Measurements from ENCODE around the gene UST.
"Not testable (repeated sequence)": the region's sequence is repeated elsewhere in the genome, so short reads cannot be mapped to it uniquely, and the experiment has no call there.

Gene UST

GRCh38 chr6:148951662-148952061 lies 204.8 kb downstream of the UST start:
- no peak for DNase-seq (ENCODE audit: low read depth)

- DNase-seq (ENCODE audit: low read depth): peak; percentile 77
These were observed 205.6 kb downstream of the UST start for GRCh38 chr6:148952147-148953035.

DNA sequence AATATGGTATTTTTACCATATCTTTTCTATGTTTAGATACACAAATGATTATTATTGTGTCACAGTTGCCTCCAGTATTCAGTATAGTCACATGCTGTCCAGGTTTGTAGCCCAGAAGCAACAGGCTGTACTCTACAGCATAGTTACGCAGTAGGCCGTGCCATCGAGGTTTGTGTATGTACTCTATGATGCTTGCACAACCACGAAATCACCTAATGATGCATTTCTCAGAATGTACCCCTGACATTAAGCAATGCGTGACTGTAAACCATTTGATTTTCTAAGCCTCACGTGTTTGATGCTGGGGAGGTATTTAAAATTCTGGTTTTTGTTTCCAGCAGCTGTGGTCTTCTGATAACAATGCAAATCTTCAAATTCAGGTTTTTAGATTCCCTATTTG lies 207.6 kb downstream of the UST start:
- DNase-seq (ENCODE audit: low read depth): no peak

- DNase-seq (ENCODE audit: low read depth): no peak
These were observed 208.1 kb downstream of the UST start for GRCh38 chr6:148954934-148955333.

DNA sequence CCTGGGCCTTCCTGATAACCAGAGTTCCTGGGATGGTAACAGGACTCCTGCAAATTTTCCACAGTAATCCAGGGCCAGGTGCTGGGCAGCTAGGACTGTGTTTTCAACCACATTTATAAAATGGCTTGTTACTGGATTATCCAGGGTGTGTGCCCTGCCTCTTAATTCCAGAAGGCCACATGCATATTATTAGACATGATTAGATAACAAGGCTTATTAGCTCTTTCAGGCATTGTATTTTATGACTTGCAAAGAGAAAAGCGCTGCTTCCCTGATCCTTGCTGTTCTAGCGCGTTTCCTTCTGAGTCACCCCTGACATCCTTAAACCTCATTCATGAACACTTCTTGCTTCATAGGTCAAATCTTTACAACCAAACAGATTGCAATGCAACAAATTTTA lies 208.6 kb downstream of the UST start:
- peak; percentile 36 for DNase-seq (ENCODE audit: low read depth)

DNA sequence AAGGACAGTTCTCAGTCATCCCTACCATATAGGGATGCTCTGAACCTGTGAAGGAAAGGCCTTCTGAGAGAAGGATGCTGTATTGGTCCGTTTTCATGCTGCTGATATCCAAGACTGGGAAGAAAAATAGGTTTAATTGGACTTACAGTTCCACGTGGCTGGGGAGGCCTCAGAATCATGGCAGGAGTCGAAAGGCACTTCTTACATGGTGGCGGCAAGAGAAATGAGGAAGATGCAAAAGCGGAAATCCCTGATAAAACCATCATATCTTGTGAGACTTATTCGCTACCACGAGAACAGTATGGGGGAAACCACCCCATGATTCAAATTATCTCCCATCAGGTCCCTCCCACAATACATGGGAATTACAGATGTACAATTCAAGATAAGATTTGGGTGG lies 209.3 kb downstream of the UST start:
- not testable (repeated sequence) for DNase-seq (ENCODE audit: low read depth)

DNA sequence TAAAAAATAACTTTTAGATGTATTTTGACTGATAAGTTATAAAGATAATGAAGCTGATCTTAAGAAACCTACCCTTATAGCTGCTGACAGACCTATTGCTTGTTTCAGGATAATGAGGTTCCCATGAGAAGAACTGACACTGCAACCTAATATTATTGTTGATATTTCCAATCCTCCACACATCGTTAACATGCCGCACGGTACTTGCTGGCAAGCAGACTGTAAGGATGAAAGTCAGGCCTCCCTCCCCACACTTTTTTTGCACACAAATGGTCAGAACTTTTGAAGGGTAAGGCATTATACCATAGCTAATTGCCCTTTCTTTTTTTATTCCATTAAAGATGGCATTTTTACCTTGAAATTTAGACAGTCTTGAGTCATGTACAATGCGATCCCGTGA lies 210.9 kb downstream of the UST start:
- DNase-seq (ENCODE audit: low read depth): no peak

GRCh38 chr6:148959008-148959407 lies 212.2 kb downstream of the UST start:
- no peak for DNase-seq (ENCODE audit: low read depth)

DNA sequence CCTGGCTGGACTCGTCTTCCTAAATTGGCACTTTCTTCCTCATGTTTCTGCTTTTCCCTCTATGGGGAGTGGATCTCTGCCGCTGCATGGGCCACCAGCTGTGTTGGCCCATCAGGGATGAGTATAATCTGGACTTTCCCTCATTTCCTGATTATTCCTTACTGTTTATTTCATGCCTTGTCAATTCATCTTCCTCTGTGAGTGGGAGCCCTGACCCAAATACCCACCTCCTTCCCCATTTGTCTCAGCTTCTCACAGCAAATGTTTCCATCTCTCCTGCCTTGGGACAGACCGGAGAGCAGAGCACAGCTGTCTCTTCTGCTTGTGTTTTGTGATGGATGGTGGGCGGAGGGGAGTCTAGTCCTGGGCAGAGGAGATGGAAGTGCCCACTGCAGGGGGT lies 212.7 kb downstream of the UST start:
- DNase-seq (ENCODE audit: low read depth): no peak

DNA sequence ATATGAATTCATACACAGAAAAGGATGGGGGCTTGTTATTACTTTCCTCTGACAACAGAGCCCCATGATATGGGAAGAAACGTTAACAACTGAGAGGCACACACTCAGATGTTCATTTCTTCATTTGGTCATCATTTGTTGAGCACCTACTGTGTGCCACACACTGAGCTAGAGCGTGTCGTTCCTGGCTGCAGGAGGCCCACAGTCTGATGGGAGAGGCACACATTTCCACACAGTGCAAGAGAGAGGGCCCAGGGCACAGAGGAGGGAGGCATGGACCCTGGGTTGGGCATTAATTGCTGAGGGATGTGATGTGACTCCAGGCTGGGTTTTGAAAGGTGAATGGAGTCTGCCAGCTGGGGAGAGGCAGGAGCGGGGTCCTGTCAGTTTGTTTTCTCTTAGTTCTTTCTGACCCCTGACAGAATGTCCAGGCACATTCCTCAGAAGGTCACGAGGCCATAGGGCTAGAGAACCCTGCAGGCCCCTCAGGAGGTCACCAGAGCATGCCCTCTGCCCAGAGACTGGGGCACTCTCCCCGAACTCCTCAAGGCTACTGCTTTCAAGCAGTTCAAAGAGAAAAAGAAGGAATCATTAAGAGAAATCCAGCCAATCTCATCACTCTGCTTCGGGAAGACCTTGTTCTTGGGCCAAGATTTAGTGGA lies 216.2 kb downstream of the UST start:
- no peak for DNase-seq (ENCODE audit: low read depth)

DNA sequence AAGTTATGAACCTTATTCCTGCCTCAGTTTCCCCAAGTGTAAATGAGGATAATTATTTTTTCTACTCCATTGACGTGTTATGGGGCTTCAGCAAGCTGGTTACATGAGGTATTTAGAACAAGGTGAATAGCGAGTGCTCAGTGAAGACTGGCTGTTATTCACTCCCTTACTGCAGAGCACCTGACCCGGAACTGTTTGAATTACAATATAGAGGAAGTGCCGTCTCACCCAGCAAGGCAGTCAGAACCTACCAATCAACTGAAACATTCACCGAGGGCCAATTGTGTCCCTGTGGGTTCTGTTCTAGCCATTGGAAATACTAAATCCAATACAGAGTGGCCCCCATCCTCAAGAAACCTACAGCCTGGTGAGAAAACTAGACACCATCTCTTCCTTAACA lies 216.9 kb downstream of the UST start:
- DNase-seq (ENCODE audit: low read depth): no peak

GRCh38 chr6:148964467-148964866 lies 217.6 kb downstream of the UST start:
- DNase-seq (ENCODE audit: low read depth): no peak

DNA sequence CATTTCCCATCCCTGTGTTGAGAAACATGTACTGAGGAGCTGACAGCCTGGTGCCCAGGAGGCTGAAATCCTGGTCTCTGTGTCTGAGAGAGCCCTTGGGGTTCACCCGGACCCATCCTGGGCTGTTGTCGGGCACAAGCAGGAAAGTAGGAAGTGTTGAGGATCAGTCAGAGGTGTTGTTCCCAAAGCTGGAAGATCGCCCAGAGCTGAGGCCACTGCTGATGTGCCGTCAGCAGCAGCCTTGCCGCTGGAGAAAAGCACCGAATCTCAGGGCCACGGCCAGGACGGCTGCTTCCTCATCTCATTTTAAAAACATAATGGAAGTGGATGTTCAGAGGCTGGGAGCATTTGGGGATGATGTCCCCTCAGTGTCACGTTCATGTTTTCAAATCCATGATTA lies 218.5 kb downstream of the UST start:
- DNase-seq (ENCODE audit: low read depth): no peak

- no peak for DNase-seq (ENCODE audit: low read depth)
These were observed 220.2 kb downstream of the UST start for GRCh38 chr6:148967011-148967520.

DNA sequence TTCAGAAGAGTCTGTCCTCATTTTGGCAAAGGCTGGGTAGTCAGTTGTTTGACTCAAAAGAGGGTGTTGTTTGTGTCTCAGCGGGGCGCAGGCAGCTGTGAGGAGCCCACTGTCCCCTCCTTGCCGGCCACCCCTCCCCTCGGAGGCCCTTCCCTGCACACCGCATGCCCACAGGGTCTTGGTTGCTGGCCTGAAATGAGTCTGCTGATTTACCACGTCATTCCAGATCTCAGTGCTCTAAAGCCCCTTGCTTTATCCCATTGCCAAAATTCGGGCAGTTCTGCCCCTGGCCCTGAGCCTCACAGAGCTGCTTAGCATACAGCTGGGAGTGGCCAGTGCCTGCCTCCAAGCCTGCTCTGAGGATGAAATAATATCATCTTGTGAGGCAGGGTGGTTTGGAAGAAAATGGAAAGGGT lies 220.7 kb downstream of the UST start:
- DNase-seq (ENCODE audit: low read depth): no peak

GRCh38 chr6:148968771-148969602 lies 222.2 kb downstream of the UST start:
- peak; percentile 83 for DNase-seq (ENCODE audit: low read depth)

- no peak for DNase-seq (ENCODE audit: low read depth)
These were observed 222.8 kb downstream of the UST start for GRCh38 chr6:148969603-148970061.

DNA sequence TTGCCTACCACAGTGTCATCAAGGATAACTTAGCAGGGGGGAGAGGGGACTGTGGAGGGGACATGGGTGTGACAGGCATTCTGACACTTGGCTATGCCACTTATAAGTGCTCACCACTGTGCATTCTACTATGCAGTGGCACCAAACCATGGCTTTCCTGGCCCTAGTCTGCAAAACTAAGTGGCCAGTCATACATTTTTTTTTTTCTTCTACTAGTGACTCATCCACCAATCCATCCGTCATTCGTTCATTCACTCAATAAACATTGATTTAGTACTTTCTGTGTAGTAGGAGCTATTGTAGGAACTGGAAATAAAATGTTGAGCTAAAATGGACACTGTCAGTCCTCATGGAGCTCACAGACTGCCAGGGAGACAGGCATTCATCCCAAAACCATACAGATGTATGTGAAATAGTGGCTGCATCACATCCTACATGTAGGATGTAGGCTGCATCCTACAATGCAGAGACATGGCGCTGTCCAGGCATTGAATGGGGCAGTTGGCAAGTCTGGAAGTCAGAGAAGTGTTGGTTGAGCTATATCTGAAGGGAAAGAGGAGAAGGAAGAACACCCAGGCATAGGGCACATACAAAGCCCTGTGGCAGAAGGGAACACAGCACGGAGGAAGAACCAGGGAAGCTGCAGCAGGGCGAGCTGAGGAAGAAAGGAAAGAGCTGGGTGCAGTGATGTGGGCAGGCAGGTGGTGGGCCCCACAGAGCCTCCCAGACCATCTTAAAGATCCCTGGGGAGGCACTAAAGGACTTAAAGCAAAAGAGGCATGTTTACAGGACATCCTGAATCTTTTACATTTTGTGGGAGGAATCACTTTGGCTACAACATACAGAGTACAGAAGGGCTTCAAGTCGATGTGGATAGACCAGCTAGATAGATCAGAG lies 224.4 kb downstream of the UST start:
- DNase-seq (ENCODE audit: low read depth): peak; percentile 68

- DNase-seq (ENCODE audit: low read depth): peak; percentile 21
These were observed 225.7 kb downstream of the UST start for GRCh38 chr6:148972481-148972880.

DNA sequence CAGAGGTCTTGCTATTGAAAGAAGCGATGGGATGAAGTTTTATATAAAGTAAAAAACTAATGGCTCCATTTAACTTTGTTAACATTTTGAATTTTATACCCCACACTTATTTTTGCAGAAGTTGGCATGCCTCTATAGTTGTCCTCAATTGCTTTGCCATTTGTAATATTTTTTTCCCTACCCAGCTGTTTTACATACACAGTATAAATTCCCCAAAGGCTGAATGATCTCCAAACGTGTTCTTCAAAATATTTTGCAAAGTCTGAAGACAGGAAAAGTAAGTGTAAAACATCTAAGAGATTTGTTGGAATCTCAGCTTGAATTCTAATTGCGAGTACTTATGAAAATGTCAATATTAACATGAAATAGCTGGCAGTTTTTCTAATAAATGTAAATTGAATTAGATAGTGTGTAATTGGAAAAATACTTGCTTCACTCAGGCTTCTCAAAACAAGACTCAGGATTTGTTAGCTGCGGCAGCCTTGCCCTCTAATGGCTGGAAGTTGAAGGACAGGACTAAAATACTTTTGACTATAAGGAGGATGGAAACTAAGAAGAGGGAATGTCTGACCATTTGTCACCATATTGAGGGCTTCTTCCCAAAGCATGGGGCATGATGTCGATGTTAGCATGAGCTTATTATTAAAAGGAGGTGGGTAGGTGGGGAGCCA lies 226.8 kb downstream of the UST start:
- peak; percentile 58 for DNase-seq (ENCODE audit: low read depth)

GRCh38 chr6:148974351-148974750 lies 227.5 kb downstream of the UST start:
- no peak for DNase-seq (ENCODE audit: low read depth)

Data from EH (cell line).